ENCODE results near the gene CETN3. TPM values are rescaled to one million over a fixed set of nuclear protein-coding genes. Genes with fewer than 3 reads are reported as not detected.

The CETN3 gene
- 25.2 TPM for polyA plus RNA-seq (2013, experiment 1 of 2)
- polyA plus RNA-seq (2013, experiment 2 of 2): 25.7 TPM

GRCh38 chr5:90409318-90410177, at the start of gene CETN3:
Gene CETN3, minus strand, starts transcription at chr5:90409756. Its CDS starts 95 bp downstream, at chr5:90409661.
- Histone ChIP-seq H3K4me1 (ENCODE audit: control insufficient read depth, low read depth, low read length) (no peaks in the 10 kb centered on the region), H2BK5ac (ENCODE audit: low read length) (peak within 1 kb of the TSS; percentile 81), H3K27me3 (ENCODE audit: insufficient read depth, low read length, poor library complexity) (no peaks in the 10 kb centered on the region), H3K9ac (ENCODE audit: low read length) (peak within 1 kb of the TSS; percentile 100), H3K36me3 (ENCODE audit: control insufficient read depth, insufficient read depth, low read length) (no peaks in the 10 kb centered on the region), H3K23ac (ENCODE audit: low read length) (no peak within 1 kb of the TSS), H4K5ac (ENCODE audit: low read length) (peak within 1 kb of the TSS; percentile 64), H2AK5ac (ENCODE audit: low read length) (no peak within 1 kb of the TSS), H3K79me2 (ENCODE audit: control insufficient read depth, insufficient read depth, low read length) (no peaks in the 10 kb centered on the region), H3K4me3 (ENCODE audit: low read length) (peak within 1 kb of the TSS; percentile 98), H2BK120ac (ENCODE audit: low read depth, low read length) (peak within 1 kb of the TSS; percentile 56), H3K79me1 (ENCODE audit: low read length) (no peaks in the 10 kb centered on the region), H4K8ac (ENCODE audit: low read depth, low read length) (peak within 1 kb of the TSS; percentile 30), H3K18ac (ENCODE audit: low read length) (peak within 1 kb of the TSS; percentile 97), H3K4me2 (ENCODE audit: low read length) (peak within 1 kb of the TSS; percentile 92), H2BK15ac (replicated peaks; ENCODE audit: low read depth) (no peak within 1 kb of the TSS), H3K56ac (ENCODE audit: low read length) (peak within 1 kb of the TSS; percentile 98), H3K4ac (ENCODE audit: low read depth, low read length) (peak within 1 kb of the TSS; percentile 95), H3K27ac (ENCODE audit: low read depth, low read length) (peak within 1 kb of the TSS; percentile 95)
- WGBS (ENCODE audit: extremely low coverage, insufficient coverage, low lambda C conversion rate): no CpG with 5 or more reads among the region's 51 CpGs
- peak; percentile 96 for DNase-seq

- no peak for DNase-seq
- no peaks in the 10 kb centered on the region for H3K36me3 ChIP-seq (ENCODE audit: control insufficient read depth, insufficient read depth, low read length)
- no peaks in the 10 kb centered on the region for H3K79me2 ChIP-seq (ENCODE audit: control insufficient read depth, insufficient read depth, low read length)
Observed at GRCh38 chr5:90446961-90447360, 37.4 kb upstream of the CETN3 start.

GRCh38 chr5:90440644-90441043, 31.1 kb upstream of the CETN3 start:
- no CpG with 5 or more reads among the region's 2 CpGs for WGBS (ENCODE audit: extremely low coverage, insufficient coverage, low lambda C conversion rate)
- Histone ChIP-seq H3K79me1 (ENCODE audit: low read length) (no peaks in the 10 kb centered on the region), H3K27me3 (ENCODE audit: insufficient read depth, low read length, poor library complexity) (no peaks in the 10 kb centered on the region), H3K27ac (ENCODE audit: low read depth, low read length) (no peak overlapping the region), H3K4me1 (ENCODE audit: control insufficient read depth, low read depth, low read length) (no peaks in the 10 kb centered on the region), H2BK120ac (ENCODE audit: low read depth, low read length) (no peak overlapping the region), H3K9ac (ENCODE audit: low read length) (no peak overlapping the region), H2BK15ac (replicated peaks; ENCODE audit: low read depth) (no peak overlapping the region), H2AK5ac (ENCODE audit: low read length) (no peak overlapping the region), H3K4me3 (ENCODE audit: low read length) (no peak overlapping the region), H3K4me2 (ENCODE audit: low read length) (no peak overlapping the region), H3K79me2 (ENCODE audit: control insufficient read depth, insufficient read depth, low read length) (no peaks in the 10 kb centered on the region), H3K23ac (ENCODE audit: low read length) (no peak overlapping the region), H3K56ac (ENCODE audit: low read length) (no peak overlapping the region), H4K8ac (ENCODE audit: low read depth, low read length) (no peak overlapping the region), H3K4ac (ENCODE audit: low read depth, low read length) (no peak overlapping the region), H3K18ac (ENCODE audit: low read length) (no peak overlapping the region), H2BK5ac (ENCODE audit: low read length) (no peak overlapping the region), H4K5ac (ENCODE audit: low read length) (no peak overlapping the region), H3K36me3 (ENCODE audit: control insufficient read depth, insufficient read depth, low read length) (no peaks in the 10 kb centered on the region)
- peak; percentile 8 for DNase-seq

More at GRCh38 chr5:90446961-90447360, 37.4 kb upstream of the CETN3 start:
- Histone ChIP-seq H3K27ac (ENCODE audit: low read depth, low read length) (no peak overlapping the region), H2BK15ac (replicated peaks; ENCODE audit: low read depth) (no peak overlapping the region), H3K18ac (ENCODE audit: low read length) (no peak overlapping the region), H3K79me1 (ENCODE audit: low read length) (no peaks in the 10 kb centered on the region), H3K4ac (ENCODE audit: low read depth, low read length) (no peak overlapping the region), H3K9ac (ENCODE audit: low read length) (no peak overlapping the region), H3K4me2 (ENCODE audit: low read length) (no peak overlapping the region), H2BK120ac (ENCODE audit: low read depth, low read length) (no peak overlapping the region), H2AK5ac (ENCODE audit: low read length) (no peak overlapping the region), H3K56ac (ENCODE audit: low read length) (no peak overlapping the region), H3K23ac (ENCODE audit: low read length) (no peak overlapping the region), H3K4me1 (ENCODE audit: control insufficient read depth, low read depth, low read length) (no peaks in the 10 kb centered on the region), H4K5ac (ENCODE audit: low read length) (no peak overlapping the region), H3K27me3 (ENCODE audit: insufficient read depth, low read length, poor library complexity) (no peaks in the 10 kb centered on the region), H4K8ac (ENCODE audit: low read depth, low read length) (no peak overlapping the region), H2BK5ac (ENCODE audit: low read length) (no peak overlapping the region), H3K4me3 (ENCODE audit: low read length) (no peak overlapping the region)

GRCh38 chr5:90438100-90438499, 28.5 kb upstream of the CETN3 start:
- Histone ChIP-seq H3K18ac (ENCODE audit: low read length) (no peak overlapping the region), H2BK15ac (replicated peaks; ENCODE audit: low read depth) (no peak overlapping the region), H3K36me3 (ENCODE audit: control insufficient read depth, insufficient read depth, low read length) (no peaks in the 10 kb centered on the region), H4K8ac (ENCODE audit: low read depth, low read length) (no peak overlapping the region), H2AK5ac (ENCODE audit: low read length) (no peak overlapping the region), H3K23ac (ENCODE audit: low read length) (no peak overlapping the region), H3K79me1 (ENCODE audit: low read length) (no peaks in the 10 kb centered on the region), H3K4me1 (ENCODE audit: control insufficient read depth, low read depth, low read length) (no peaks in the 10 kb centered on the region), H2BK5ac (ENCODE audit: low read length) (no peak overlapping the region), H3K79me2 (ENCODE audit: control insufficient read depth, insufficient read depth, low read length) (no peaks in the 10 kb centered on the region), H3K4me2 (ENCODE audit: low read length) (no peak overlapping the region), H2BK120ac (ENCODE audit: low read depth, low read length) (no peak overlapping the region), H3K4me3 (ENCODE audit: low read length) (no peak overlapping the region), H4K5ac (ENCODE audit: low read length) (no peak overlapping the region), H3K27ac (ENCODE audit: low read depth, low read length) (no peak overlapping the region), H3K27me3 (ENCODE audit: insufficient read depth, low read length, poor library complexity) (no peaks in the 10 kb centered on the region), H3K4ac (ENCODE audit: low read depth, low read length) (no peak overlapping the region), H3K56ac (ENCODE audit: low read length) (no peak overlapping the region), H3K9ac (ENCODE audit: low read length) (no peak overlapping the region)
- no CpG with 5 or more reads among the region's 1 CpG for WGBS (ENCODE audit: extremely low coverage, insufficient coverage, low lambda C conversion rate)
- DNase-seq: no peak

- H4K8ac ChIP-seq (ENCODE audit: low read depth, low read length): no peak overlapping the region
- H3K18ac ChIP-seq (ENCODE audit: low read length): no peak overlapping the region
- H3K4me3 ChIP-seq (ENCODE audit: low read length): no peak overlapping the region
- H2AK5ac ChIP-seq (ENCODE audit: low read length): no peak overlapping the region
- no peak overlapping the region for H3K4me2 ChIP-seq (ENCODE audit: low read length)
- no peaks in the 10 kb centered on the region for H3K79me2 ChIP-seq (ENCODE audit: control insufficient read depth, insufficient read depth, low read length)
- DNase-seq: no peak
- H3K4me1 ChIP-seq (ENCODE audit: control insufficient read depth, low read depth, low read length): no peaks in the 10 kb centered on the region
- no peak overlapping the region for H3K9ac ChIP-seq (ENCODE audit: low read length)
- H3K36me3 ChIP-seq (ENCODE audit: control insufficient read depth, insufficient read depth, low read length): no peaks in the 10 kb centered on the region
- H2BK15ac ChIP-seq (replicated peaks; ENCODE audit: low read depth): no peak overlapping the region
- H2BK120ac ChIP-seq (ENCODE audit: low read depth, low read length): no peak overlapping the region
- no peak overlapping the region for H3K27ac ChIP-seq (ENCODE audit: low read depth, low read length)
- H4K5ac ChIP-seq (ENCODE audit: low read length): no peak overlapping the region
- H3K27me3 ChIP-seq (ENCODE audit: insufficient read depth, low read length, poor library complexity): no peaks in the 10 kb centered on the region
- no peak overlapping the region for H2BK5ac ChIP-seq (ENCODE audit: low read length)
- H3K4ac ChIP-seq (ENCODE audit: low read depth, low read length): no peak overlapping the region
- H3K79me1 ChIP-seq (ENCODE audit: low read length): no peaks in the 10 kb centered on the region
- no peak overlapping the region for H3K56ac ChIP-seq (ENCODE audit: low read length)
- H3K23ac ChIP-seq (ENCODE audit: low read length): no peak overlapping the region
Observed at GRCh38 chr5:90437663-90438062, 28.1 kb upstream of the CETN3 start.
